Pulmonary artery endothelial cell (primary cell): ENCODE data around the gene CLIP1. TPM values are rescaled to one million over a fixed set of nuclear protein-coding genes. Genes with fewer than 3 reads are reported as not detected.
"Not testable (repeated sequence)": the region's sequence is repeated elsewhere in the genome, so short reads cannot be mapped to it uniquely, and the experiment has no call there.

Source experiments
- DNase-seq: peaks from one replicate; pipeline ENCODE4 v3.0.0-alpha.2; 2011; ENCODE audit warnings: low read depth, low spot score
- total RNA-seq: library from RNA; depleted of rRNA; stranded (reverse); fragments of >200 nt; gene quantifications from 2 replicates; pipeline ENCODE4 v1.2.3, GENCODE V29; 2014

Gene CLIP1
- total RNA-seq, 1 donor from 2014 or later: 47.4 TPM

GRCh38 chr12:122397981-122398380 is 24.5 kb downstream of the CLIP1 start:
- not testable (repeated sequence) for DNase-seq

GRCh38 chr12:122395319-122395718 is 27.1 kb downstream of the CLIP1 start:
- DNase-seq: peak; percentile 43

GRCh38 chr12:122394626-122395194 is 27.8 kb downstream of the CLIP1 start:
- no peak for DNase-seq

- no peak for DNase-seq
Observed at GRCh38 chr12:122393817-122394216, 28.7 kb downstream of the CLIP1 start.

GRCh38 chr12:122392411-122392810 is 30.1 kb downstream of the CLIP1 start:
- DNase-seq: no peak

GRCh38 chr12:122389677-122390076 is 32.8 kb downstream of the CLIP1 start:
- no peak for DNase-seq

- DNase-seq: no peak
Observed at GRCh38 chr12:122387887-122388286, 34.6 kb downstream of the CLIP1 start.

- DNase-seq: no peak
Observed at GRCh38 chr12:122385171-122386016, 37.1 kb downstream of the CLIP1 start.

- no peak for DNase-seq
Observed at GRCh38 chr12:122382919-122383350, 39.5 kb downstream of the CLIP1 start.

- DNase-seq: no peak
Observed at GRCh38 chr12:122381021-122381420, 41.4 kb downstream of the CLIP1 start.

- DNase-seq: not testable (repeated sequence)
Observed at GRCh38 chr12:122376751-122377150, 45.7 kb downstream of the CLIP1 start.

GRCh38 chr12:122374707-122375106 is 47.8 kb downstream of the CLIP1 start:
- DNase-seq: no peak

GRCh38 chr12:122371475-122372045 is 50.9 kb downstream of the CLIP1 start:
- DNase-seq: no peak

- DNase-seq: no peak
Observed at GRCh38 chr12:122368361-122369073, 54.0 kb downstream of the CLIP1 start.

- not testable (repeated sequence) for DNase-seq
Observed at GRCh38 chr12:122367632-122368031, 54.8 kb downstream of the CLIP1 start.

GRCh38 chr12:122366685-122367475 is 55.6 kb downstream of the CLIP1 start:
- DNase-seq: peak; percentile 66

GRCh38 chr12:122365226-122365625 is 57.2 kb downstream of the CLIP1 start:
- DNase-seq: peak; percentile 65

GRCh38 chr12:122363782-122364181 is 58.7 kb downstream of the CLIP1 start:
- DNase-seq: no peak

GRCh38 chr12:122362755-122363154 is 59.7 kb downstream of the CLIP1 start:
- no peak for DNase-seq

- DNase-seq: not testable (repeated sequence)
Observed at GRCh38 chr12:122358403-122358802, 64.1 kb downstream of the CLIP1 start.

- not testable (repeated sequence) for DNase-seq
Observed at GRCh38 chr12:122357536-122357935, 64.9 kb downstream of the CLIP1 start.
